HK-2 (cell line): ENCODE data around the gene TRIM46.
A peak's percentile ranks its signal among the peaks of the same experiment; 100 is the strongest.
"Not testable (repeated sequence)": the region's sequence is repeated elsewhere in the genome, so short reads cannot be mapped to it uniquely, and the experiment has no call there.

Experiments
- DNase-seq: peaks from one replicate; pipeline ENCODE4 v3.0.0-alpha.2; 2018; ENCODE audit not compliant: unreplicated experiment

TRIM46 gene

DNA sequence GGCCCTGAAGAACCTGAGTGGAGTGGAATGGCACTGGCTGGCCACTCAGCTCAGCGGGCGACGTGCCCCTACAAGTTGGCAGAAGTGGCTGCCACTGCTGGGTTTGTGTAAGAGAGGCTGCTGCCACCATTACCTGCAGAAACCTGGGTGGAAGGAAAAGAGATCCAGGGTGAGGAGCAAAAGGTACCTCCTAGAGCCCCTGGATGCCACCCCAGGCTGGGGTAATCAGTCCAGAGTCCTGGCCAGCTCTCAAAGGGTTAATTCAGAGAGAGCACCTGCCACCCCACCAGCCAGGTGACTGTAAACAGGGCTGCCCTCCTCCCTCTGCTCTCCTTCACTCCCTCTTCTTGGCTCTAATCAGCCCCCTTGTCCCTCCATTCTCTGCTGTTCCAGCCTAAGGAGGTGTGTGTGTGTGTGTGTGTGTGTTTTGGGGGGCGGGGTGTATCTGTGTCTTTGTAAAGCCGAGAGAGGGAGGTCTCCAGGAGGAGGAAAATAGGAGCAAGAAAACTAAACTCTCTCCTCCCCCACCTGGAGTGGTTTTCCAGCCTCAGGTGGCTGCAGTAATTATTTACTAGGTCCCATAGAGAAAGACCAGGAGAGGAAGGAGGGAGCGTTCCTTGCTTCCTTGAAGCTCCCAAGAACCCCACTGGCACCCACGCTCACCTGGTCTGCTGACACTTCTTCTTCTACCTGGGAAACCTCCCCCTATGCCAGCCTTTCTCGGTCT lies 12.6 kb downstream of the TRIM46 start:
- DNase-seq, result no peak

- DNase-seq, result no peak
Observed at GRCh38 chr1:155186794-155187455, 13.3 kb downstream of the TRIM46 start.

GRCh38 chr1:155187456-155187891 lies 13.8 kb downstream of the TRIM46 start:
- DNase-seq, result no peak

DNA sequence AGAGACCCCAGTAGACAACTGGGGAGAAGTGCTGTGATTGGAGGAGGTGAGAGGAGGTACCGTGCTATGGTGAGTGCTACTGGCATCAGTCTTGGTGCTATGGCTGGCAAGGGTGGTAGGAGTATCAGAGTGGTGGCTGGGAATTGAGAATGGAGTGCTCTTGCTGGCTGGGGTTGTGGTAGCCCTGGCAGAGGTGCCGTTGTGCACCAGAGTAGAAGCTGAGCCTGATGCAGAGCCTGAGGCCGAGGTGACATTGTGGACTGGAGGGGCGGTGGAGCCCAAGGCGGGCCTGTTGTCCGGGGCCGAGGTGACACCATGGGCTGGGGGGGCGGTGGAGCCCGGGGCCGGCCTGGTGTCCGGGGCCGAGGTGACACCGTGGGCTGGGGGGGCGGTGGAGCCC lies 14.6 kb downstream of the TRIM46 start:
- no peak for DNase-seq

GRCh38 chr1:155189926-155190325 lies 16.3 kb downstream of the TRIM46 start:
- not testable (repeated sequence) for DNase-seq

DNA sequence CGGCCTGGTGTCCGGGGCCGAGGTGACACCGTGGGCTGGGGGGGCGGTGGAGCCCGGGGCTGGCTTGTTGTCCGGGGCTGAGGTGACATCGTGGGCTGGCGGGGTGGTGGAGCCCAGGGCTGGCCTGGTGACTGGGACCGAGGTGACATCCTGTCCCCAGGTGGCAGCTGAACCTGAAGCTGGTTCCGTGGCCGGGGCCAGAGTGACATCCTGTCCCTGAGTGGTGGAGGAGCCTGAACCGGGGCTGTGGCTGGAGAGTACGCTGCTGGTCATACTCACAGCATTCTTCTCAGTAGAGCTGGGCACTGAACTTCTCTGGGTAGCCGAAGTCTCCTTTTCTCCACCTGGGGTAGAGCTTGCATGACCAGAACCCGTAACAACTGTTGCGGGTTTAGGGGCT lies 18.3 kb downstream of the TRIM46 start:
- no peak for DNase-seq

DNA sequence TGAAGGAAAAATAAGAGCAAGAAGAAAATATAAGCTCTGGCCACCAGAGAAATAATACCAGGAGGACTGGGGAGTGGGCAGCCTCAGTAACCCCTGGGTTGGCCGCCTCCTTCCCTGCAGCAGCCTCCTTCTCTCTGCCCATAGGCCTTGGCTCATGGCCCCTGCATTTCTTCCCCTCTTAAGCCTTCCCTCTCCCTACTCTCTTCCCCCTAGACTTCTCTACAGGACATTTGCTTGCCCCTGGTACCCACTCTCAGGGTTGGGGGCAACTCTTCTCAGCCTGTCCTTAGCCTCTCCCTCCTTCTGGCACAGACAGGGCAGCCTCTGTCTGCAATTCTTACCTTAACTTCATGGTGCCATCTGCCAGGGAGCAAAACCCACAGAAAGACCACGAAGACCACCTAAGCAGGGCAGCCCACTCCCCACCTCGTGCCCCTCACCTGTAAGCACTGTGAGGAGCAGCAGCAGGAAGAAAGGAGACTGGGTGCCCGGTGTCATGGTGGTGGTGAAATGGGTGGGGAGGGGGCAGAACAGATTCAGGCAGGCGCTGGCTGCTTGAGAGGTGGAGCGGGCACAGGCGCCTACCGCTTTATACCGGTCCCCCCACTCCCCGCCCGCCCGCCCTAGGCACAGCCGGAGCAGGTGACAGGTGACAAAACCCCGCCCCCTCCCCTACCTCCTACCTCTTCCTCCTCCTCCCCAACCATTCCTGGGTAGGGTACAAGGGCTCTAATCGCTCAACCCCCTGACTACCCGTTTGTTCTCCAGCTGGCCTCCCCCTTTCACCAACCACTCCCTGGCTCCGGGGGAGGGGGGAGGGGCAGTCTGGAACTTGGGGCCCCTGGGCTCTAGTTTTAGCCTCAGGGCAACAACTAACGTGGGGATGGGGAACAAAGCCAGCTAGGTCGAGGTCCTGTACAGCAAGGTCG lies 19.0 kb downstream of the TRIM46 start:
- DNase-seq, result no peak

DNA sequence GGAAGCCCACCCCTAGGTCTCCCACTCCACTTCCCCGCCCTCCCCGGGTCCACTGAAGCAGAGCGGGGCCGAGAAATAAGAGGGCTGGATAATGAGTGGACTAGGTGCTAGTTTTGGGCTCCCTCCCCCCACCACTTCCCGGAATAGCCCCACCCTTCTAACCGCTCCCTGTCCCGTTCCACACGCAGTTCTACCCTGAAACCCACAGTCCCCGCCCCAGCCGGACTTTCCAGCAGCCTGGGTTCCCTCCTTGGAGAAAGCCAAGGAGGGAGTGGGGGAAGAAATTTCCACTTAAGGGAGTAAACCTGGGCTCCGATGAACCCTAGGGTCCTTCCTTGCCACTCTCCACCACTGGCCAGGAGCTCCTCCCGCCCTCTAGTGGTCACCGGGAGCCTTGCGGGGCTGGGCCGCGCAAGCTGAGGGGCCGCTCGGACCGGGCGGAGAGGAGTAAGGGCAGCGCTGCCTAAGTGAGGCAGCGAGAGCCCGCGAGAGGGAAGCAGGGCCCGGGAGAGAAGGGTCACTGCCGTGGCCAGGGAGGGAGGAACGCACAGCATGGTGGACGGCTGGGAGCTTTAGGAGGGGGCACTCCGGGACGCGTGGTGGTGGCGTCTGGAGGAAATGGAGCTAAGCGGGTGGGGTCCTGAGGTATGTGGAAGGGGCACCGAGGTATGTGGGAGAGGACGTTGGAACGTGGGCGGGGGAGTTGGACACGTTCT lies 19.8 kb downstream of the TRIM46 start:
- DNase-seq, result peak; percentile 98

GRCh38 chr1:155193991-155194240 lies 20.3 kb downstream of the TRIM46 start:
- not testable (repeated sequence) for DNase-seq

DNA sequence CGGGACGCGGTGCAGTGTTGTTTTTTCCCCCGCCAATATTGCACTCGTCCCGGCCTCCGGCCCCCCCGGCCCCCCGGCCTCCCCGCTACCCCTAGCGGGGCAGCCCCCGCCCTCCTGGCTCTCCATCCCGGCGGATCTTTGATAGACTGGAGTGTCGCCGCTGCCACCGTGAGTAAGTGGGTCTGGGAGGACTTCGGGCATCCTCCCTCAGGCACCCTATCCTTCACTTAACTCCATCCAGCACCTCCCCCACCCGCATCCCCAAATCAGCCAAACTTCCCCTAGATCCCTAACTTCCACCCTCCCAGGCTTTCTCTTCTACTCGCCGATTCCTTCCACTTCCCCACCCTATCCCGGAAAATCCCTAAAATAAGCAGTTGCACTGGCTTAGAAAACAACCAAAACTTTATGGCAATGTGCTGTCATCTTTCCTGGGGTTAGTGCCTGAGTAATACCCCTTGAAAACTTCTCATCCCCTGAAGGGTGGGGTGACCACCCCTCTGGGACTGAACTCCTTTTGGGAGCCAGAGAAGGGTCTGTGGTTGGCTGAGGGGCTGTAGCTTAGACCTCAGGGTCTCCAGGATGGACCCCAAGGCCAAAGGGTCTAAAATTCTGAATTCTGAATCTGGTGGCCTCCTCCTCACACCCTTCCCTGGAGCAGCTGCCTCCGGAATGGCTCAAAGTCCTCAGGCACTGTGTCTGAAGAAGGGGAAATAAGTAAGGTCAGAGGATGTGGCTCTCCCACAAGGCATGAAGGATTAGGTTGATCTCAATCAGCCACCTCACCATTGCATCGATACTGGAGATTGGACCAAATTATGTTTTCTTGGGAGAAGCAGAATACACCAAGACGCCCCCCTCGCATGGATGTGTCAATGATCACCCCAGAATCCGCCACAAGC lies 21.8 kb downstream of the TRIM46 start:
- DNase-seq, result no peak

DNA sequence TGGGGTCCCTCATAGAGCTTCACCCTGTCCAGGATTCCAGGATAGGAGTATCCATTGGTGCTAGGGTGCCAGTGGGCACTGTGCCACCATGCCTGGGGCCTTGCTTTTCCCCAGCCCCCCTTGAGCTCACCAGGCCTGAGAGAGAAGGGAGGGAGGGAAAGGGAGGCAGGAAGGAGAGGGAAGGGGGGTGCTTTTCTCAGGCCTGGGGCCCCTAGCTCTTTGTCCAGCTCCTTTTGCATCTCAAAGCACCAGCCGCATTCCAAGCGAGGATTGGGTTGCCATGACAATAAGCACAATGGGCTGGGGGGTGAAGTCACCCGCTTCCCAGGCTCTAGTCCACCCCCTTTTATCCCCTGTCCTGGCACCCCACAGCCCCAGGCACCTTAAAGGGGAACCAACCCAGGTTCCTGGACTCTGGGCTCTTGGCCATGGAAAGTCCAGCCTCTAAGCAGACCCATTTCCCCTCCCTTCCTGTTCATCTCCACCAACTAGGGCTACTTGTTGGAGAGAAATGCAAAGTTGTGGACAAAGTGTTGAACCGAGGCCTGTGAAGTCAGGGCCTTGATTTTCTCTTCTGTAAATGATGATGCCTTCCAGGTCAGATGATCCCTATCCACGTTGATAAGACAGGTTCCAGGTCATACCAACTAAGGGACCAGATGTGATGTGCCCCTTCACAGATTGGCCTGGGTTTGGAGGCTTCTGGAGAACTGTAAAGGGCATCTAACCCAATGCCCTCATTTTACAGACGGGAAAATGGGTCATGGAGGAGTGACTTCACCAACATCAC lies 22.6 kb downstream of the TRIM46 start:
- no peak for DNase-seq

DNA sequence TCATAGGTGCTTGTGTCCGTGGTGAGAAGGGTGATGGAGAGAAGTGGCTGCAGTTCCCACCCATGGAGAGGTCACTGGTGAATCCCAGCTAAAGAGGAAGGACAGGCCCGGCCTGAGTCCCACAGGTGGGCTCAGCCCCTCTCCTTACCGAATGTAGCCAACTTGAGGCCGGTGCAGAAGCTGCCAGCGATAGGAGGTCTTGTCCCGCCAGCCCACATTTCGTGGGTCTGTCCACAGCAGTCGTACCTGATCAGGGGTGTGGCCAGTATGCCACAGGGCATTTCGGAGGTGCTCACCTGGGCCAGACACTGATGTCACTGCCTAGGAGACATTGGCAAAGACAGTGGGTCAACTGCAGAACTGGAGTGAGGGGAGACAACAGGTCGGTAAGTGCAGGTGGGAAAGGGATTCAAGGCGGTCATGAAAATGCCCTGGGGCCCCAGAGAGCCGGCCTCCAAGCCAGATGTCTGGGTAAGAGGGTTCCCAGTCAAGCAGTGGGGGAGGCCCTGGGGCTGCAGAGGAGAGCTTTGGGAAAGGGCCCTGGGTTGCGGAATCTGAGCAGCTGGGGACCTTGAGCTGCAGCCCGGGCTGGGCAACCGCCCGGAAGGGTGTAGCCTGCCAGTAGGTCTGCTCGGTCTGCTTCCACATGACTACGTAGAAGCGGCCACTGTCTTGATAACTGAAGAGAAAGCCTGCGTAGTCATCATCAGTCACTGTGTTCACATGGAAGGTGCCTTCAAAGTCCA lies 23.4 kb downstream of the TRIM46 start:
- no peak for DNase-seq

DNA sequence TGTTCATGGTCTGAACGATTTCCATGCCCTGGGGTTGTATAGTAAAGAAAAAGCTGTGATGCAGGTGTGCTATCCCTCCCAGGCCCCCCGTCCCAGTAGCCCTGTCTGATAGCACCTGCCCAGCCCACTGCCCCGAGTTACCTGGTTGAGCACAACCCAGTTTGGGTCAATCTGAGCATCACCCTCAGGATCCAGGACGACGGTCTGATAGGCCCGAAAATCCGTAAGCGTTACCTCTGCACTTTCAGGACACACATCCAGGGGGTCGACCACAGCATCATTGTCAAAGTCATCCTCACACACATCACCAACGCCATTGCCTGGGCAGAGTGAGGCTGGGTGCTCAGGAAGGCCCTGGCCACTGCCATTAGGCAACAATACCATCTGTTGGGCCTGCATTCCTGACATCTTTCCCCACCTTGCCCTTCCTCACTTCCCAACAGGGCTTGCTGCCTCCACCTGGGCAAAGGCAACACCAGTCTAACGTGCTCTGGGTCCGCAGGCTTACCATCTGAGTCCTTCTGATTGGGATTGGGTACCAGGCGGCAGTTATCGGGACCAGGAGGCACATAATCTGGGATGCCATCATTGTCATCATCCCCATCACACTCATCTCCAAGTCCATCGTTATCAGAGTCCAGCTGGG lies 24.4 kb downstream of the TRIM46 start:
- no peak for DNase-seq

DNA sequence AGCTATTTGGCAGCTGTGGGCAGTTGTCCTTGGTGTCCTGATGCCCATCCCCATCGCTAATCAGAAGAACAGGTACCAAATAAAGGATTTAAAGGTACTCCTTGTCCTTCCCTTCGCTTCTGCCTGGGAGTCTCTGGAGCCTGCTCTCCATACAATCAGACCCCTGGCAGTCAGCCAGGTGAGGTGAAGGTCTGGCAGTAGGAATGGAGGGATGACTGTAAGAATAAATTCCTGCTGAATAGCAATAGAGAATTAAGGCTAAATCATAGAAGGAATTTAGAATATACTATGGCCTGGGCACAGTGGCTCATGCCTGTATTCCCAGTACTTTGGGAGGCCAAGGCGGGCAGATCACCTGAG lies 24.9 kb downstream of the TRIM46 start:
- DNase-seq, result no peak

- DNase-seq, result no peak
Observed at GRCh38 chr1:155199792-155200191, 26.1 kb downstream of the TRIM46 start.

GRCh38 chr1:155200920-155201319 lies 27.3 kb downstream of the TRIM46 start:
- no peak for DNase-seq

- no peak for DNase-seq
Observed at GRCh38 chr1:155202198-155202597, 28.5 kb downstream of the TRIM46 start.

DNA sequence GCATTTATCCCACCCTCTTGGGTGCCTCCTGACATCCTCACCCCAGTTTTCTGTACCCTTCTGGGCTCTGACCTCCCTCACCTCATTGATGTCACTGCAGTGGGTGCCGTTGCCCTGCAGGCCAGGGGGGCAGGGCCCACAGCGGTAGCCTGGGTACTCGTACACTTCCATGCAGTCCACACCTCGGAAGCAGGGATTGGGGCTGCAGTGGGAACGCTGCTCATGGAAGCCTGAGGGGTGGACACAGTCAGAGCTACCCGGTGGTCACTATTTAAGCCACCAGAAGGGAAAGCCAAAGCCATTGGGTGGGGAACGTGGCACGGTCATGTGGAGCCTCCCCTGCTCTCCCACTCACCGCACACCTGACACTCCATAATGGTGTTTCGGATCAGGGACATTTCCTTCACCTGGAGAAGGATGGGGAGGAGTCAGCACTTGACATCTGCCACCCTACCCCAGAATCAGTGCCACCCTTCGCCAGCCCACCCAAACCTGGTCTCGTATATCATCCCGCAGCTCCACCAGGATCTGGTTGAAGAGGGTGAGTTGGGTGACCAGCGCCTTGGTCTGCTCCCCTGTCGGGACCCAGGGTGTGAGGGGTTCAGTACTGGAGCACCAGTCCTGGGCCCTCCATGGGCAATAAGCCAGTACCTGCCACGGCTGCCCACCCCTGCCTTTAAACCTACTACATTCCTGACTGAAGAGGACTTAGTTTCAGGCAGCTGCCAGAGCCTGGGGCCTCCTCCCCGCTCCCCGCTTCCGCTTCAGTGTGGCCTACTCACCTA lies 29.3 kb downstream of the TRIM46 start:
- no peak for DNase-seq
